Measurements from ENCODE around the gene IP6K3. TPM values are rescaled to one million over a fixed set of nuclear protein-coding genes. Genes with fewer than 3 reads are reported as not detected.

Gene IP6K3
- total RNA-seq, 1 donor from 2014 or later: not detected

DNA sequence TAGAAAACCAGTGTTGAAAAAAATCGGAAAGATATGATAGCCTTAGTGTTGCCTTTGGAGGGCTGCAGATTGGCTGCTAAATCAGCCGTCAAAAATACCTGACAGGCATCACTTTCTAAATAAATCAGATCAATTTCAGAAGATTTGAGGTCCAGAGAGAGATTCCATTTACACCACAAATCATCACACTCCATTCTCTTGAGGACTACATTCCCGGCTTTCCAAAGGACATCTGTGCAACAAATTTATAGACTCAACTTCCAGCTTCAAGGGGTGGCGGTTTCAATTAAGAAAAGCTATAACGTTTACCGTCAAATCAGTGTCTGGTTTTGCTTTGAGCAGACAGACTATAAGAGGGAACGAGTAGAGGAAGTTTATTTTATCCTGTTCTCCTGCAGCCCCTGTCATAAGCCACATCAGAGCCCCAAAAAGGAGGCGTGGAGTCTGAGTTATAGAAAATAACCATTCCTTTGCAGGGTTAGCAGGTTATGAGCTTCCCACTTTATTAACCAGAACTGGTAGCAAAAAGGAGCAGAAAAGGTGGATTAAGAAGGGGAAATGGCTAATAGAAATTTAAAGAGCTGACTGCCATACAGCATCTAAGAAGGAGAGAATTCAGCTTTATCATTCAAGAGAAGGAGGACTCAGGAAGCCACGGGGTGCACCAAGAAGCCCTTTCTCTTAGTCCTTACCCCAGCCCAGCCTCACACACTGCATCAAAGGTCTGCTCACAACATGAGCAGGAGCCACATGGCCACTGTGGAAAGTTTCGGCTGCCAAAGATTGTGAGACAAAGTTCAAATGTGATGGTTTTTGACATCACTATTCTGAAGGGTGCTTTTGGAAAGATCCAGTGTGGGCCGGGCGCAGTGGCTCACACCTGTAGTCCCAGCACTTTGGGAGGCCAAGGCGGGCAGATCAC, 22.3 kb downstream of the IP6K3 start:
- intact Hi-C loops (cut with micrococcal nuclease): no loop called here

DNA sequence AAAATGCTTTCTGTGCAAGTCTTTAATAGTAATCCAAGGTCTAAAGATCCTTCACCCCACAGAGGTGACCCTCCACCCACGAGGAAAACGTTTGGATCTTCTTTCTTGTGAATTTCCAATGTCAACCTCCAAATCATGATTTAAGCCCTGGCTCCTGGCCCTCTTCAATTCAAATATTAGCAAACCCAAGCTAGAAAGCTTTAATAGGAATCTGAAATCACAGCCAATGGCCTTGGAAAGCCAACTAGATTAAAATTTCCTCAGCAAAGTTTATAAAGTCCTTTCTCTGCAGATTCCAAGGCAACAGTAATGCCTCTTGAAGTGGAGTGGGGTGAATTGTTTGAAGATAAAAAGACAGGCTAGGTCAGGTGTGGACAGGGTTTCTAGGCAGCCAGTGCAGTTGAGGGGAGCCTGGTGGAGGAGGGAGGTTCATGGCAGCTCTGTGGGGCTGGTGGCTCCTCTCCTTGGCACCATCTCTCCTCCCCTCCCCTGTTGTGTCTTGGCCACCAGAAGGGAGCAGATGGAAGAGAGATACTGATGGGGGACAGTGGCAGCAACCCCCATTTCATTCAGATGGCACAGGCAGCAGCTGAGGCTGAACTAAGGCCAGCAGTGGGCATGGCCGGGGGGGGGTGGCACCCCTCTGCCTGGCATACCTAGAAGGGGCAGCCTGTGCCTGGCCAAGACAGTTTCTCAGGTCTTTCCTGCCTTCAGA, 23.2 kb downstream of the IP6K3 start:
- intact Hi-C loops (cut with micrococcal nuclease): no loop called here

DNA sequence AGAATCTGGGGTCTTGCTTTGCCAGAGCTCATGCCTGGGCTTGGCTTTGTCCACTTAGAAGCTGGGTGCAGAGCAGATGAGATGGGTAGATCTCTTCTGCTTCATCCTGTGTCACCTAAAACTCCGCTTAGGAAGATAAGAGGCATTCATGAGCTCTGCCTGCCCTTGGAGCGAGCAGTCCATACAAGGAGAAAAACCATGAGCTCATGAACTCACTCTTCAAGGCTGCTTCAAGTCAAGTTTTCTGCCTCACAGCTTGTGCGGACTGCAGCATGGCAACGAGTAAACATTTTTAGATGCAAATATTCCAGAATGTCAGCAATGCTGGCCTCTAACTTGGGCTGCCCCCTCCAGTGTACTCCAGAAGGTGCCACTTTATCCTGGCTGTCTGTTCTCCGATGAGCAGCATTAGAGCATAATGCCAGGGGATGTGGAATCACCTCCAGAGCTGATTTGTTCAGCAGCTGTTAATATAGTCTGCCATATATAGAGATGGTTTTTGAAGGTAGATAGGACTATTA, 24.5 kb downstream of the IP6K3 start:
- intact Hi-C loops (cut with micrococcal nuclease): no loop called here

DNA sequence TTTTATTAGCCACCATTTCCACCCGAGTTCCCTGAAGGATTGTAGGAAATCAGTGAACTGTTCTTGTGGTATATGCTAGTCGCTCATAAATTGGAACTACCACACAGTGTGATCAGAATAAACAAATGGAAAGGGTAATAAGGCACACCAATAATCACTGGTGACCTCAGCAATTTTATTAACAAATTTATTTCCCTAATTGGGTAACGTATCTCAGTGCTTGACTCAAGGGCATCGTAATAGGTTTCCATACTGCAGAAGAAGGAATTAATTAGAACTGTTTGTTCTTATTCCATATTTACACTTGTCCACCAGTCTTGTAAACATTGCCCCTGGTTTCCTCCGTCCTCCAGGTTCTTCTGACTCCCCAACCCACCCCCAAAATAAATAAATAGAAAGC, 25.2 kb downstream of the IP6K3 start:
- intact Hi-C loops (cut with micrococcal nuclease): no loop called here

DNA sequence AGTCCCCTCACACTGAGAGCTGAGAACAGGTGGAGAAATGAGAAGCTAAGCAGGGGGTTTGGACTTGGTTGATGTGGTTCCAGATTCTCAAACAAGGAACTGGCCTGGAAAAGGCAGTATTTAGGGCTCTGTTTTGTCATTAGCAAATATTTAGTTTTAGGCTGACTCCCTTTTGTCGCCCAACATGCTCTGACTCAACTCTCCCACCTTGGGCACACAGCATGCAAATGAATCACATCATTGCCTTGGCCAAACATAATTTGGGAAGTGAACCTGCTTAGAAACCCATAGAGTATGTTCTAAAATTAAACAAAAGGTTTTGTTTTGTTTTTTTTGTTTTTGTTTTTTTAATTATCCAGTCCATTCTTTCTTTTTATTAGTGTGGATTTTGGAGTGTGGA, 25.7 kb downstream of the IP6K3 start:
- intact Hi-C loops (cut with micrococcal nuclease): no loop called here

DNA sequence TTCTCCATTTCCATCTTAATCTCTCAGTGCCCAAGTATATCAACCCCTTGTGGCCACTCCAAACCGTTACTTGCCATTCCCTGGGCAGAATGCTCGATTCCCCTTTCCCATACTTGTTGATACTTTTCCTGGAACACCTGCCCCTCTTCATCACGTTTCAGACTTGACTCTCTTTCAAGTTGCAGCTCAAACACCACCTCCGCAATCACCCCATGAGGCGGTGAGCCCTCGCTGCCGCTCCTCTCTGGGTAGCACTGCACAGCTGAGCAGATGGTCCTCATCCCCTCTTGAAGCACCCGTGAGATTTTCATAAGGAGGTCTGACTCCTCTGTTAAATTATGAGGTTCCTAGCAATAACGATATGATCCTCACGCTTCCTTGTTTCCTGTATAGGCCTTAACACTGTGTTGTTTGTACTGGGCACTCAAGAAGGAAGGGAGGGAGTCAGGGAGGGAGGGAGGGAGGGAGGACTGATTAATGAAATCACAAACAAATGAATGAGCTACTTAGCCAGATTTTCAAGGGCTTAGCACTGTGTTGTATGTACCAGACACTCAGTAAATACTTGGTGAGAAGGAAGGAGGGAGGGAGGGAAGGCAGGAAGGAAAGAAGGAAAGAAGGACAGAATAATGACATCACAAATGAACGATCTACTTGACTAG, 27.2 kb downstream of the IP6K3 start:
- intact Hi-C loops (cut with micrococcal nuclease): no loop called here

DNA sequence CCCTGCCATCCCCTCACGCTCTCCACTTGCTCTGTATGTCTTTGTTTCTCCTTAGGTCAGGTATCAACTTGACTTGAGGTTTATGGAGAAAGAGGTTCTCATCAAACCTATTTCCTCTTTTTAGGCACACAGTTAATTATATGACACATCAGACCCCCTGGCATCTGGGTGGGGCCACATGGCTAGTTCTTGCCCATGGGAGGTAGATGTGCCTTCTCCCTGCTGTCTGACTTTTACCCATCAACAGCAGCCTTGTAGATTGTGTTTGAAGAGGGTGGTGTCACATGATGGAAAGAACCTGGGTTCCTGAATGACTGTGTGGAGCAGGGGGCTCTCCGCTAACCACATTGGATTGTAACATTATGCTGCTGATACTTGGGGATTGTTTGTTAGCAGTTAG, 28.0 kb downstream of the IP6K3 start:
- intact Hi-C loops (cut with micrococcal nuclease): no loop called here

DNA sequence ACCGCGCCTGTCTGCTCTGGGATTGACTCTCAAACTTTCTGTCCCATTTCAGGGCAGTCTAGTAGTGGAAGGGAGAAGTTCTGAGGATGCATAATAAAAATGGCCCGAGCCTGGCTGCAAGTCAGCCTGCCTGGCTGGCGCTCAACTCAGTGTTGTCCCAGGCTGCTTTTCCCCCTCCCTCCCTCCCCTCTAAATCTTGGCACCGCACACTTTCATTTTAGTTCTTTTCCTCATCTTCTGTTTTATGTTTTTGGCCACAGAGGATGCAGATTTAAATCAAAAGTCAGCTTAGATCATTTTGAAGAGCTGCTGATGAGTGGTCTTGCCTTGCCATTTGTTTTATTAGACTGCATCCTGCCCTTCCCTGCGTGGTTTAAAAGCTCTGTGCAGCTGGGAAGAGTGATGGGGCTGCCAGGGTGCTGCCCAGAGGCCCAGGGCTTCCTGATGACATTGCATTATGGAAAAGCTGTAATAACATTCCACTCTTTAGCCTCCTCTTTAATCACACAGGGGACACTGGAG, 28.7 kb downstream of the IP6K3 start:
- intact Hi-C loops (cut with micrococcal nuclease): no loop called here

DNA sequence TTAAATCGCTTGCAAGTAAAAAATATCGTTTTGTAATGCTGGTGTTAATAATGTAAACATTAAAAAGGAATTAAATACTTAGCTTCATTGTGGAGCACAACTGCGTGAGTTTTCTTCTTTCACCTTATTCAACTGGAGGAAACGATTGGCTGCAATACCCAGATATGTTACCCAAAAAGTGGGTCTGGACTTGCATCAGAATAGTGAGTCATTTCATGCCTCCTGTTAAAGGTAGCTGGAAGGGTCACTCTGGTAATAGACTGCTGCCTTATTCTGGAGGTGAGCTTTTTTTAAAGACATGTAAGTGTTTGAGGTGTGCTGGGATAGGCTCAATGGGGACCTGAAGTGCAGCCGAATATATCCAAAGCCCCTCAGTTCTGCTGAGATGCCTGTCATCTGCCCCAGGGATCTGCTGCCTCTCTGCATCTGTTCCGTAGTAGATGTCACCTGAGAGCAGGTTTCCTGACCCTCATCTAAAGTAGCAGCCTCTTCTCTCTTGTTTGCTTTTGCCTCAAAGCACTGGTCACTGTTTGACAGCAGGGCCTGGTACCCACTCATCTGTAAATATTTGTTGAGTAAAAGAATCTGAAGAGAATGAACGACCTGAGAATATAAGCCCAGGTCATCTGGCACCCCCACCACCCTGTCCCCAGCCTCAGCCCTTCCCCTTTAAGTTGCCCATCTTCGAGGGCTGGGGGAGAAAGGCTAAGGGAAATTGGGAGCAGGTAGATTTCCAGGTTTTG, 29.6 kb downstream of the IP6K3 start:
- intact Hi-C loops (cut with micrococcal nuclease): no loop called here

DNA sequence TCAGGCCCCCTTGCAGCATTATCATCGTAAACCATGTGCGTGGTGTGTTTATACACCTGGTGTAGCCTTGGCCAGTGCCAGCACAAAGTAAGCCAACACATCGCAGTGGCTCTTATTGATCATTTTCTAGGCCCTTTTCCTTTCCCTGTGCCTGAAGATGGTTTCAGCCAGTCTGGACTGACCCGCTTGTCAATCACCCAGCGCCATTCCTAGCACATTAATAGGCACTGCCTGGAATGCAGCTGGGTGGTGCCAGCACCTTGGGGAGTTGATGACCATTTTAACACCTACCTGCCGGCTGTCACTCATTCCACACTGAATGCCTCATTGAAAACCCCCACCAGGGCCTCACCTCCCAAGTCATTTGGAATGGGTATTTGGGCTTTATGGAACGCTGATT, 30.3 kb downstream of the IP6K3 start:
- intact Hi-C loops (cut with micrococcal nuclease): no loop called here

DNA sequence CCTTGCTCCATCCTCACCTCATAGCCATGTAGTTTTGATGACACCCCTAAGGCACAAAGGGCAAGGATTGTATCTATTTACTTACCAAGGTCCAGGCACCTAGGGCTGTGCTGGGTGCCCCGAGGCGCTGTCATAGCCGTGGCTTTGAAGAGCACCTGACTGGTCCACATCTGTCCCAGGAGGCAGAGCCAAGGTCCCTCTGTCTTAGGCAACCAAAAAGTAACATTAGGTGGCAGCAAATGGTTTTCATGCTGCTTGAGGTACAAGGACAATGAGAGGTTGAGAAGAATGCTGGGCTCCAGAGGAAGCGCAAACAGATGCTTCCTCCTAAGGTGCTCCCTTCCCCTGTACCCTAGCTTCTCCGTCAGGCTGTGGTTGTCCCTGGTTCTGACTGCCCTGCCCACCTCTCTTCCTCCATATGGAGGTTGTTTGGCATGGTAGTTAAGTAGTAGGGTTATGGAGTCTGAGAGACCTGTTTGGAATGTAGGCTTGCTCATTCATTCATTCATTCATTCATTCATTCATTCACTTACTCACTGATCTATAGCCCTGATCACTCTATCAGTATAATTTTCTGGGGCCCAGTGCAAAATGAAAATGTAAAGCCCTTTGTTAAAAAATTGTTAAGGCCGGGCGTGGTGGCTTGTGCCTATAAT, 32.2 kb downstream of the IP6K3 start:
- intact Hi-C loops (cut with micrococcal nuclease): no loop called here

DNA sequence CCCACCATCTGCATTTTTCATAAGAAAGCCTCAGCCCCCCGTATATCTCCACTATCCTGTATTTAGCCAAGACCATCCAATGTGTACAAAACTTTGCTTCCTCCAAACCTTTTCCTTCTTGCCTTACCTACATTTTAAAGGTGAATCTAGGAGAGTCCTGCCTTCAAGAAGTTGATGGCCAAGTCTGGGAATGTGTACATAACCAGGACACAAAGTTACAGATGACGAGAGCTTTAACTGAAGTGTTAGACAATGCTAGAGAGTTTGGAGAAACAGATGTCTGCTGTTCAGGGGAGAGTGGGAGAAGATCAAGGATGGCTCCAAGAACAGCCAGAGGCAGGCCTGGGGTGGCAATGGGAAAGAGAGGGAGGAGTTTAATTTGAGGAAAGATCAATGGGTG, 32.9 kb downstream of the IP6K3 start:
- intact Hi-C loops (cut with micrococcal nuclease): no loop called here

DNA sequence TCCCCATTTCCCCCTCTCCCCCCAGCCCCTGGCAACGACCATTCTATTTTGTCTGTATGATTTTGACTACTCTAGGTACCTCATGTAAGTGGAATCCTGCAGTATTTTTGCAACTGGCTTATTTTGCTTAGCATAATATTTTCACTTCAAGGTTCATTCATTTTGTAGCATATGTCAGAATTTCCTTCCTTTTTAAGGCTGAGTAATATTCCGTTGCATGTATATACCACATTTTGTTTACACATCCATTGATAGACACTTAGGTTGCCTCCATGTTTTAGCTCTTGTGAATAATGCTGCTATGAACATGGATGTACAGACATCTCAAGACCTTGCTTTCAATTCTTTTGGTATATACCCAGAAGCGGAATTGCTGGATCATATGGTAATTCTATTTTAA, 33.8 kb downstream of the IP6K3 start:
- intact Hi-C loops (cut with micrococcal nuclease): no loop called here

DNA sequence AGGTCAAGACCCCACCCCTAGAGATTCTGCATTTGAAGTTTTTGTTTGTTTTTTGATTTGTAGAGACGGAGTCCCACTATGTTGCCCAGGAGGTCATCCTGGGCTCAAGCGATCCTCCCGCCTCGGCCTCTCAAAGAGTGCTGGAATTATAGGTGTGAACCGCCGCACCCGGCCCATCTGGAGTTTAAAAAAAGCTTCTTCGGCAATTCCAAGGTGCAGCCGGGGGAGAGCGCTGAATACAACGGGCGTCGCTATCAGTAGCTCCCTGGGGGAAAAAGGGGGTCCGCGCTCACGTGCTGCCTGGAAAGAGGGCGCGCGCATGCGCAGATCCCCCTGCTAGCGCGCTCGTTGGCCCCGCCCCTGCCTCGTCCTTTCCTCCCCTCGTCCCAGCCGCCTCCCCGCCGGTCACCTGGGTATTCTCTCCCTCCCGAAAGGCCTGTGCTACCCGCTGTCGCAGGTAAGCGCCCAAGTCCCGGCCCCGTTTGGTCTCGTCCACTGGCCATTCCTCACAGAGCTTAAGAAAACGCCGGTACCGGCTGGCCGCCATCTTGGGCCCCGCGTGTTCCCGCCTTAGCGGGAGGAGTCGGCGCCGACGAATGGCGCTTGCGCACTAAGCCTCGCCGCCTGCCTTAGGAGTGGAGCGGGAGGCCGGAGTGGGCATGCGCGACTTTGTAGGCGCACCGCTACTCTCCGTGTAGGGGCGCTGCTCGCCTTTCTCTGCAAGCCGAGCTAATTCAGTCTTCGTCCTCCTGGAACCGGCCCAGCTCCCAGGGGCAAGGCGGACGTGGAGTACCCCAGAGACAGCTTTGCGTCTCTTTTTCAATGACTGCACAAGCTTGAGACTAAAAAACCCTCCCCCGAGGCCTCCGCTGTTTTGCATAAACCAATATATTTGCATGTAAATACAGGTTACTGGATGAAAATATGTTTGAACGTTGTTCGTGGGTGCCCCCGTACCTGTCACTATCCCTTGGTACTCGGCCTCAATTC, 35.3 kb downstream of the IP6K3 start, which contains the start of gene UQCC2:
Gene UQCC2 (minus strand): TSS at position 561 of the 990 bp plus-strand sequence. CDS start 14 bp downstream, at position 547.
- intact Hi-C loops (cut with micrococcal nuclease): loop anchor here (1.0 kb wide), 2 partner anchors 33 to 78 kb away; partner anchors contain the start of gene LEMD2

DNA sequence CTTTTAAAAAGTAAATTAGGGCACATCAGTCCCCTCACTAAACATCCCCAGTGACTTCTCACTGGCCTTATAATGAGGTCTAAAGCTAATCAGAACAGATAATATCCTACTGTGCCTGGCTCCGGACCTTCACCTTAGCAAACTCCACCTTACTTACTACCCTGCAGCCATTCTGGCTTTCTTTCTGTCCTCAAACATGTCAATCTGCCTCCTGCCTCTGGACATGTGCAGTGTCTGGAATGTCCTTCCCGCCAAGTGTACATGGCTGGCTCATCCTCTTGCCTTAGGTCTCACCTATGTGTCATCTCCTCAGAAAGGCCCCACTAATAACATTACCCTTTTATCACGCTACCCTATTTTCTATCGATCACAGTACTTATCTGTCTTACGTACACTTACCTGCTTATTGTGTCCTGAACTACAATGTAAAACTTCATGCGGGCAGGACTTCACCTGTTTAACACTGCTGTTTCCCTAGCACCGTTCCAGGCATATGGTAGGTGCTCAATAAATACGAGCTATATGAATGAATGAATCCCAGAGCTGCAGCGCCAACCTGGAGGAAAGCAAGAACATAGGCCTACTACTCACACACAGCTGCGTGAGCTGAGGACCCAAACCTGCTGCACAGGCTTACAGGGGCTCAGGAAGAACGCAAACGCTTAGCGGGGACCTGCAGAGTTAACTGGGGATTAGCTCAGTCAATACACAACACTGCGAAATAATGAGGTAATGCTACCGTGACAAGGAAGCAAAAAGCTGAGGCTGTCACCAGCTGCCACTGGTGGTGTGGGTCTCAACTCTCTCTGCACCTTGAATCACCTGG, 36.2 kb downstream of the IP6K3 start:
- intact Hi-C loops (cut with micrococcal nuclease): loop anchor here (1.0 kb wide), 2 partner anchors 34 to 79 kb away; partner anchors contain the start of gene LEMD2

DNA sequence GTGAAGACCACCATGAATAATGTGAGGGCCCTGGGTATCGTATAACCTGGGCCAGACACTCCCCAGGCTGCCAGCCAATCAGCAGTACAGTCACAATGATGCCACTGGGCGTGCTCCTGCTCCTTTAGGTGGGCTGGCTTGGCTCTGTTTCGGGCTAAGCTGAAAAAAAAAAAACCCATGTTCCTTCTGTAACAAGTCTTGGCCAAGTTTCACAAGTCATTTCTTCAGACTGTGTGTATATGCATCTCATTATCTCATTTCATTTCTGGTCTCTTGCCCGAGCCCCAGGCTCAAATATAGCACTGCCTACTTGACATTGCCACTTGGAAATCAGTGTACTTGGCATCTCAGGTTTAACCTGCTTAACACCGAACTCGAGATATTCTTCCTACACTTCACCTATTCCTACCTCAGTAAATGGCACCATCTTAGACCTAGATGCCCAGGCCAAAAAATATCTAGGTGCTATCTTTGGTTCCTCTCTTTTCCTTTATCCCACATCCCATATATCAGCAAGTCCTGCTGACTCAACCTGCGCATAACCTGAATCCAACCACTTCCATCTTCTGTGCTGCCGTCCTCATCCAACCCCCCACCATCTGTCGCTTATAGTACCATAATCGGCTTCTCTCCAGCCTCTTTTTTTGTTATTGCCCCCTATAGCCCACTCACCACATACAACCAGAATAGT, 37.0 kb downstream of the IP6K3 start:
- intact Hi-C loops (cut with micrococcal nuclease): no loop called here

DNA sequence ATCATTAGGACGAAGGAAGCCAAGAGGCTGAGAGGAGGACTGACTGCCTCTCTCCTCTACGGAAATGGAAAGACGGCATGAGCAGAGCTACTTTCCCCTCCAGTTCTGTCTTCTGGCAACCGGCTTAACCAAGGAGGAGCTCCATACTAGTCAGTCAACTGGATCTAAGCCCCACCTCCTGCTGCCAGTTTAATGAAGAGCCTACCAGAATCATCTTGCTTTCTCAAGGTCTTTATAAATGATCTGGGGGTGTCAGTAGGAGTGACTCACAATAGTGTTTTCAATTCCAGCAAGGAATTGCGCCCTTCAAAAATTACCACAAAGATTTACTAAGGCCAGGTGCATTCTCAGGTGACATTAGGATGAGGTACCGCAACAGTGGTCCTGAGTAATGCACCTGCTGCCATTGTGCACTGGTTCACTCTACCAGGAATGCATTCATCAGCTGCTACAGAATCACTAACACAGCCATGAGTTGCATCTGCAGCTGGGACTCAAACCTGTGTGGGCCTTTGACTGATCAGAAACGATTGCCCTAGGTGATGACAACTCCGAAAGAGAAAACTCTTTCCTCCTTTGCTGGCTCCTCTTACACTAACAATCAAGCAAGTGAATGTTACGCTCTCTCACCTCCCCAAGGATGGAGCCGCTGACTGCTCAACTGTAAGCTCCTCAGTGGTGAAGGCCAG, 38.0 kb downstream of the IP6K3 start:
- intact Hi-C loops (cut with micrococcal nuclease): no loop called here
